Activated T-cell treated with anti-CD3 and anti-CD28 coated beads, Interleukin-2, amount 50 U/mL, for 24 hours (primary cell): ENCODE data around the gene CPT2.

ENCODE experiments used
- DNase-seq: peaks from one replicate; pipeline ENCODE4 v3.0.0-alpha.2; 2020
- H3K27ac Mint-ChIP-seq: 2 replicates; pipeline ENCODE4 v1.8.0; 2020; ENCODE audit warnings: mild to moderate bottlenecking, mixed read lengths
- H3K27me3 Mint-ChIP-seq: 2 replicates; pipeline ENCODE4 v1.8.0; 2020; ENCODE audit warnings: mixed read lengths
- H3K36me3 Mint-ChIP-seq: 2 replicates; pipeline ENCODE4 v1.8.0; 2020; ENCODE audit warnings: low read depth, mixed read lengths
- H3K4me1 Mint-ChIP-seq: 2 replicates; pipeline ENCODE4 v1.8.0; 2020; ENCODE audit warnings: low read depth, mixed read lengths
- H3K4me3 Mint-ChIP-seq: 2 replicates; pipeline ENCODE4 v1.8.0; 2020; ENCODE audit warnings: mild to moderate bottlenecking, moderate library complexity, mixed read lengths
- H3K9me3 Mint-ChIP-seq: 2 replicates; pipeline ENCODE4 v1.8.0; 2020; ENCODE audit warnings: mixed read lengths

The CPT2 gene

GRCh38 chr1:53196485-53197290 lies at the start of gene CPT2:
CPT2 (plus strand) TSS chr1:53196824; CDS start chr1:53196944, 120 bp downstream.
- Mint-ChIP-seq H3K4me1 (peaks cover 26% of the 10 kb centered on the region), H3K27me3 (no peaks in the 10 kb centered on the region), H3K36me3 (peaks cover 31% of the 10 kb centered on the region), H3K9me3 (peaks cover 2% of the 10 kb centered on the region), H3K27ac (peak within 1 kb of the TSS; percentile 98), H3K4me3 (peak within 1 kb of the TSS; percentile 91)
- peak; percentile 93 for DNase-seq

- Mint-ChIP-seq H3K27me3 (no peaks in the 10 kb centered on the region), H3K36me3 (no peaks in the 10 kb centered on the region), H3K4me1 (no peaks in the 10 kb centered on the region), H3K27ac (no peak overlapping the region), H3K9me3 (no peaks in the 10 kb centered on the region), H3K4me3 (no peak overlapping the region)
- no peak for DNase-seq
Observed at GRCh38 chr1:53147174-53147573, 49.5 kb upstream of the CPT2 start.

- Mint-ChIP-seq H3K27ac (no peak overlapping the region), H3K4me1 (no peaks in the 10 kb centered on the region), H3K27me3 (no peaks in the 10 kb centered on the region), H3K4me3 (no peak overlapping the region), H3K36me3 (no peaks in the 10 kb centered on the region), H3K9me3 (no peaks in the 10 kb centered on the region)
- no peak for DNase-seq
Observed at GRCh38 chr1:53148123-53148522, 48.5 kb upstream of the CPT2 start.

GRCh38 chr1:53153752-53154151 lies 42.9 kb upstream of the CPT2 start:
- no peaks in the 10 kb centered on the region for H3K27me3 Mint-ChIP-seq
- no peaks in the 10 kb centered on the region for H3K9me3 Mint-ChIP-seq
- DNase-seq = no peak
- no peak overlapping the region for H3K4me3 Mint-ChIP-seq
- no peak overlapping the region for H3K27ac Mint-ChIP-seq
- H3K4me1 Mint-ChIP-seq = no peaks in the 10 kb centered on the region
- H3K36me3 Mint-ChIP-seq = no peaks in the 10 kb centered on the region

- no peak for DNase-seq
- Mint-ChIP-seq H3K4me3 (no peak overlapping the region), H3K27me3 (no peaks in the 10 kb centered on the region), H3K4me1 (no peaks in the 10 kb centered on the region), H3K27ac (no peak overlapping the region), H3K36me3 (no peaks in the 10 kb centered on the region), H3K9me3 (no peaks in the 10 kb centered on the region)
Observed at GRCh38 chr1:53154859-53155438, 41.7 kb upstream of the CPT2 start.

- Mint-ChIP-seq H3K36me3 (no peaks in the 10 kb centered on the region), H3K27me3 (no peaks in the 10 kb centered on the region), H3K4me3 (no peak overlapping the region), H3K9me3 (no peaks in the 10 kb centered on the region), H3K27ac (no peak overlapping the region), H3K4me1 (no peaks in the 10 kb centered on the region)
- DNase-seq = no peak
Observed at GRCh38 chr1:53155534-53155933, 41.1 kb upstream of the CPT2 start.

- H3K9me3 Mint-ChIP-seq = no peaks in the 10 kb centered on the region
- H3K27ac Mint-ChIP-seq = no peak overlapping the region
- no peaks in the 10 kb centered on the region for H3K4me1 Mint-ChIP-seq
- no peak overlapping the region for H3K4me3 Mint-ChIP-seq
- no peaks in the 10 kb centered on the region for H3K27me3 Mint-ChIP-seq
- H3K36me3 Mint-ChIP-seq = no peaks in the 10 kb centered on the region
- DNase-seq = no peak
Observed at GRCh38 chr1:53155945-53156344, 40.7 kb upstream of the CPT2 start.

GRCh38 chr1:53156783-53157182 lies 39.8 kb upstream of the CPT2 start:
- Mint-ChIP-seq H3K9me3 (no peaks in the 10 kb centered on the region), H3K27me3 (no peaks in the 10 kb centered on the region)

GRCh38 chr1:53158900-53159299 lies 37.7 kb upstream of the CPT2 start:
- H3K4me3 Mint-ChIP-seq = no peak overlapping the region
- DNase-seq = no peak
- no peak overlapping the region for H3K27ac Mint-ChIP-seq
- H3K36me3 Mint-ChIP-seq = no peaks in the 10 kb centered on the region
- H3K9me3 Mint-ChIP-seq = no peaks in the 10 kb centered on the region
- no peaks in the 10 kb centered on the region for H3K4me1 Mint-ChIP-seq
- peaks cover 8% of the 10 kb centered on the region for H3K27me3 Mint-ChIP-seq

More at GRCh38 chr1:53156783-53157182, 39.8 kb upstream of the CPT2 start:
- H3K27ac Mint-ChIP-seq = no peak overlapping the region
- no peak overlapping the region for H3K4me3 Mint-ChIP-seq
- no peaks in the 10 kb centered on the region for H3K4me1 Mint-ChIP-seq
- H3K36me3 Mint-ChIP-seq = no peaks in the 10 kb centered on the region
- no peak for DNase-seq

- Mint-ChIP-seq H3K36me3 (no peaks in the 10 kb centered on the region), H3K4me1 (no peaks in the 10 kb centered on the region), H3K9me3 (no peaks in the 10 kb centered on the region), H3K27ac (no peak overlapping the region), H3K27me3 (peaks cover 8% of the 10 kb centered on the region), H3K4me3 (no peak overlapping the region)
- DNase-seq = no peak
Observed at GRCh38 chr1:53160924-53161378, 35.7 kb upstream of the CPT2 start.

- Mint-ChIP-seq H3K27ac (no peak overlapping the region), H3K4me3 (no peak overlapping the region), H3K4me1 (no peaks in the 10 kb centered on the region), H3K27me3 (peaks cover 8% of the 10 kb centered on the region), H3K36me3 (no peaks in the 10 kb centered on the region), H3K9me3 (no peaks in the 10 kb centered on the region)
- DNase-seq = no peak
Observed at GRCh38 chr1:53162621-53163020, 34.0 kb upstream of the CPT2 start.

- Mint-ChIP-seq H3K27ac (no peak overlapping the region), H3K4me3 (no peak overlapping the region), H3K4me1 (no peaks in the 10 kb centered on the region), H3K9me3 (no peaks in the 10 kb centered on the region), H3K27me3 (peaks cover 8% of the 10 kb centered on the region), H3K36me3 (no peaks in the 10 kb centered on the region)
- DNase-seq = no peak
Observed at GRCh38 chr1:53163291-53163768, 33.3 kb upstream of the CPT2 start.

GRCh38 chr1:53165408-53165961 lies 31.1 kb upstream of the CPT2 start:
- H3K4me1 Mint-ChIP-seq = no peaks in the 10 kb centered on the region
- peaks cover 8% of the 10 kb centered on the region for H3K27me3 Mint-ChIP-seq
- no peak overlapping the region for H3K27ac Mint-ChIP-seq
- no peak for DNase-seq
- H3K9me3 Mint-ChIP-seq = no peaks in the 10 kb centered on the region
- no peak overlapping the region for H3K4me3 Mint-ChIP-seq
- no peaks in the 10 kb centered on the region for H3K36me3 Mint-ChIP-seq

GRCh38 chr1:53166366-53166765 lies 30.3 kb upstream of the CPT2 start:
- Mint-ChIP-seq H3K36me3 (no peaks in the 10 kb centered on the region), H3K27me3 (peaks cover 8% of the 10 kb centered on the region), H3K4me1 (no peaks in the 10 kb centered on the region), H3K4me3 (no peak overlapping the region), H3K27ac (no peak overlapping the region), H3K9me3 (no peaks in the 10 kb centered on the region)
- no peak for DNase-seq

- no peaks in the 10 kb centered on the region for H3K9me3 Mint-ChIP-seq
- no peak for DNase-seq
- H3K36me3 Mint-ChIP-seq = no peaks in the 10 kb centered on the region
- H3K4me1 Mint-ChIP-seq = no peaks in the 10 kb centered on the region
- H3K27ac Mint-ChIP-seq = no peak overlapping the region
- H3K4me3 Mint-ChIP-seq = no peak overlapping the region
- peaks cover 8% of the 10 kb centered on the region for H3K27me3 Mint-ChIP-seq
Observed at GRCh38 chr1:53166912-53167311, 29.7 kb upstream of the CPT2 start.
